Natural killer cell (primary cell): Measurements from ENCODE around the gene CACNA2D3. TPM values are rescaled to one million over a fixed set of nuclear protein-coding genes. Genes with fewer than 3 reads are reported as not detected.

Experiments
- ATAC-seq, 3 donors: fragments of 150-1000 bp in 2 of 3; fragments of 200-7000 bp in 1 of 3; cut with Tn5 transposase; 1 replicate in 1 of 3; 2 replicates in 2 of 3; pipeline ENCODE4 v1.10.0; 2021; ENCODE audit warnings: mild to moderate bottlenecking in 2 of 3, moderate library complexity in 2 of 3
- DNase-seq, 2 donors: peaks; one replicate each; pipeline versions ENCODE4 v3.0.0 to v3.0.0-alpha.2; 2013 to 2021; ENCODE audit warnings: mixed read lengths in 1 of 2
- H3K27ac ChIP-seq: one replicate; pipeline ENCODE4 v1.5.1; 2013; ENCODE audit warnings: mild to moderate bottlenecking, low read length
- H3K27me3 ChIP-seq: one replicate; pipeline ENCODE4 v1.6.1; 2013; ENCODE audit warnings: low read length; ENCODE audit not compliant: control insufficient read depth, insufficient read depth
- H3K36me3 ChIP-seq: one replicate; pipeline ENCODE4 v1.6.1; 2013; ENCODE audit warnings: low read length; ENCODE audit not compliant: control insufficient read depth, insufficient read depth
- H3K4me1 ChIP-seq: one replicate; pipeline ENCODE4 v1.6.1; 2013; ENCODE audit warnings: low read length; ENCODE audit not compliant: control insufficient read depth, insufficient read depth
- H3K4me3 ChIP-seq: one replicate; pipeline ENCODE4 v1.5.1; 2013; ENCODE audit warnings: low read length
- H3K9me3 ChIP-seq: one replicate; pipeline ENCODE4 v1.6.1; 2013; ENCODE audit warnings: low read length; ENCODE audit not compliant: control insufficient read depth, insufficient read depth
- H3K27ac Mint-ChIP-seq, 2 donors: one replicate each; pipeline ENCODE4 v1.8.0; 2022; ENCODE audit warnings: mild to moderate bottlenecking in 2 of 2, mixed read lengths in 2 of 2, moderate library complexity in 1 of 2
- H3K27me3 Mint-ChIP-seq, 2 donors: one replicate each; pipeline ENCODE4 v1.8.0; 2022; ENCODE audit warnings: low read depth in 2 of 2, mixed read lengths in 2 of 2
- H3K36me3 Mint-ChIP-seq: one replicate; pipeline ENCODE4 v1.8.0; 2022; ENCODE audit warnings: mixed read lengths
- H3K4me1 Mint-ChIP-seq, 2 donors: one replicate each; pipeline ENCODE4 v1.8.0; 2022; ENCODE audit warnings: mixed read lengths in 2 of 2
- H3K4me3 Mint-ChIP-seq: one replicate; pipeline ENCODE4 v1.8.0; 2022; ENCODE audit warnings: mild to moderate bottlenecking, moderate library complexity, mixed read lengths
- H3K9me3 Mint-ChIP-seq, 2 donors: one replicate each; pipeline ENCODE4 v1.8.0; 2022; ENCODE audit warnings: mixed read lengths in 2 of 2
- CTCF ChIP-seq: fragments of 200-600 bp; IDR thresholded peaks from one replicate; pipeline ENCODE4 v1.8.0; 2022; ENCODE audit warnings: antibody characterized with exemption
- WGBS: methylation state at CpG from one replicate; pipeline ENCODE4 v1.1.7; 2013; ENCODE audit warnings: missing lambda C conversion rate; ENCODE audit not compliant: insufficient coverage; 5-methylcytosine and 5-hydroxymethylcytosine counted together
- intact Hi-C: fragments of 100-400 bp; cut with micrococcal nuclease; formaldehyde crosslinking; loops from one replicate; pipeline ENCODE4 v1.14.2; 2022
- total RNA-seq, 4 donors: library from RNA; stranded (reverse); fragments of 120-200 nt in 1 of 4; gene quantifications; one replicate each; pipeline versions ENCODE4 v1.2.3 to v1.2.4, GENCODE V29; 2013 to 2022

CACNA2D3 gene
- total RNA-seq, 3 donors from 2014 or later (not counting 1 experiment from before 2014, with no cell fraction given): 0.49 TPM; not detected in 2

- no peak for ATAC-seq
- Histone ChIP-seq H3K27ac (no peak overlapping the region), H3K27me3 (no peaks in the 10 kb centered on the region), H3K4me1 (no peaks in the 10 kb centered on the region), H3K36me3 (no peaks in the 10 kb centered on the region), H3K9me3 (no peaks in the 10 kb centered on the region), H3K4me3 (no peak overlapping the region)
- no peak for DNase-seq
- no peaks in the 10 kb centered on the region for H3K4me1 Mint-ChIP-seq
- no peaks in the 10 kb centered on the region for H3K36me3 Mint-ChIP-seq
- no peak for TF ChIP-seq CTCF
- no peak overlapping the region for H3K27ac Mint-ChIP-seq
- WGBS: 76% methylated on average over 18 of the region's 19 CpGs
- peaks cover 0 to 3% of the 10 kb centered on the region in 2 donors for H3K27me3 Mint-ChIP-seq
- no peak overlapping the region for H3K4me3 Mint-ChIP-seq
- intact Hi-C loops: no loop called here
- H3K9me3 Mint-ChIP-seq: peaks cover 6 to 7% of the 10 kb centered on the region in 2 donors
Measured at GRCh38 chr3:54550221-54550977, 428.0 kb downstream of the CACNA2D3 start.

- no peak overlapping the region for H3K27ac Mint-ChIP-seq
- WGBS: 41% methylated on average over 3 of the region's 4 CpGs
Measured at GRCh38 chr3:54556630-54557029, 434.3 kb downstream of the CACNA2D3 start.

GRCh38 chr3:54557538-54558428 is 435.4 kb downstream of the CACNA2D3 start:
- Histone ChIP-seq H3K4me3 (no peak overlapping the region), H3K27ac (no peak overlapping the region), H3K36me3 (no peaks in the 10 kb centered on the region), H3K9me3 (no peaks in the 10 kb centered on the region), H3K27me3 (no peaks in the 10 kb centered on the region), H3K4me1 (no peaks in the 10 kb centered on the region)
- Mint-ChIP-seq H3K4me1 (no peaks in the 10 kb centered on the region), H3K27me3 (no peaks in the 10 kb centered on the region), H3K27ac (no peak overlapping the region), H3K9me3 (peaks cover 0 to 5% of the 10 kb centered on the region in 2 donors), H3K36me3 (no peaks in the 10 kb centered on the region), H3K4me3 (no peak overlapping the region)
- intact Hi-C loops: no loop called here
- no peak for ATAC-seq
- TF ChIP-seq CTCF: no peak
- 81% methylated on average over 12 of the region's 12 CpGs for WGBS
- no peak for DNase-seq

More at GRCh38 chr3:54556630-54557029, 434.3 kb downstream of the CACNA2D3 start:
- TF ChIP-seq CTCF: no peak
- no peaks in the 10 kb centered on the region for H3K4me1 Mint-ChIP-seq
- H3K36me3 Mint-ChIP-seq: no peaks in the 10 kb centered on the region
- H3K4me3 ChIP-seq: no peak overlapping the region
- no peaks in the 10 kb centered on the region for H3K27me3 Mint-ChIP-seq
- intact Hi-C loops: no loop called here
- H3K27ac ChIP-seq: no peak overlapping the region
- H3K4me3 Mint-ChIP-seq: no peak overlapping the region
- no peaks in the 10 kb centered on the region for H3K27me3 ChIP-seq
- no peaks in the 10 kb centered on the region for H3K36me3 ChIP-seq
- H3K9me3 Mint-ChIP-seq: peaks cover 0 to 5% of the 10 kb centered on the region in 2 donors
- H3K4me1 ChIP-seq: no peaks in the 10 kb centered on the region
- DNase-seq (no peak), ATAC-seq (no peak)
- H3K9me3 ChIP-seq: no peaks in the 10 kb centered on the region
